SKM-1 treated with dmso at 0.1 percent for 144 hours (cell line): ENCODE results near the gene HOXD13.

Experiments
- DNase-seq: peaks from one replicate; lab custom pipeline; 2025; ENCODE audit not compliant: unreplicated experiment; lab: John Stamatoyannopoulos, UW

HOXD13 gene

DNA sequence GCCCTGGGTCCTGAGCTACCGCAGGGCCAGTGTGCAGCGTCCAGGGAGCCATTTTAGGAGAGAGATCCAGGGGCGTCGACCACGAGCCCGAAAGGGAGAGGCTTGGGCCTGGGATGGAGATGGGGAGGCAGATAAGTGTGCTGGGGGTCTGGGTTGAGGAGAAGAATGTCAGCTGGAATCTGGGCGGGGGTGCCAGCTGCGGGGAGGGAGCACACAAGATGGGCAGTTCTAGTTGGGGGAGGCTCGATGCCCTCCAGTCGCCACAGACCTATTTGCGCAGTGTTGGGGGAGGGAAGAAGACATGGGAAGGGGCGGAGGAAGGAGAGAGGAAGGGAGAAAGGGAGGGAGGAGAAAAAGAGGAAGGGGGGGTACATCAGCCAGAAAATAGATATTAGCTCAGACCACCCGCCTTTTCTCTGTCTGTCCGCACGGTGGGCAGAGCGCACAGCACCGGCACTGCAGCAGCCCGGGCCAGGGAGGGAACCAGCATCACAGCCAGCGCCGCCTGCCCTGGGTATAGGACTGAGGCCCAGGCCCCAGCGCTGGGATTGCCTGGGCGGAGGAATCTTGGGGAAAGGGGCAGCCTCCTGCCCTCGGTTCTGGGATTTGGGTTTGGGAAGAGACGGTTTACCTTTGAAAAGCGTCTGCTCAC, 12.7 kb downstream of the HOXD13 start:
- no peak for DNase-seq

DNA sequence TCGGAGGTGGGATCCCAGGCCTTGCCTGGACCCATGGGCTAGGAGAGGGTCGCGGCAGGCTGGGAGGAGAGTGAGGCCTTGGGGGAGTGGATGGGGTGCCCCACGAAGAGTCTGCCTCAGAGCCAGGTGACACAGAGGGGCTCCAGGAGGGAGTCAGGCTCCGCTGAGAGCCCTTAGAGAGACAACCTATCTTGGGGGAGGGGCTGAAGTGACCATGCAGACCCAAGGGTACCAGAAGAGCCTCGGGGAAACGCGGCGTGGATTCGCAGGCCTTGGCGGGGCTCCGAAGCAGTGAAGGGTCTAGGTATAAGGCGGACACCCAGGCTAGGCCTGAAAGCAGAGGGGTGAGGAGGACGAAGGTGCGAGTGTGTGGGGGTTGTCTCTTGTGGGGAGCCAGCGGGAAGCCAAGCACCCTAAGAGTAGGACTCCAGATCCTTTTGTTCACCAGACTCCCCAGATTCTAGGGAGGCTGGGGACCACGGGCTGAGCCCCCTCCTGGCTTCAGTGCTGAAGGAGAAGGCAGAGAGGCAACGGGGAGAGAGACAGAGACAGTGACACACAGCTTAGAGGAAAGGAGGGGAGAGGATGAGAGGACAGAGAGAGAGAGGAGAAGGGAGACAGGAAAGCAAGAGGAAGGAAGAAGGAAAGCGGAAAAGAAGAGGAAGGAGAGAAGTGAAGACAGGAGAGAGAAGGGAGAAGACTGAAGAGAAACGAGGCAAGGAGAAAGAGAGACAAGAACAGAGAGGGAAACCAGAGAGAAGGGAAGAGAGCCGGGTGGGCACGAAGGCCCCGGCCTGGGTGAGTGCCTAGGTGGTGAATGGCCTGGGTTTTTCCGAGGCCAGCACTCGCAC, 13.4 kb downstream of the HOXD13 start:
- no peak for DNase-seq

DNA sequence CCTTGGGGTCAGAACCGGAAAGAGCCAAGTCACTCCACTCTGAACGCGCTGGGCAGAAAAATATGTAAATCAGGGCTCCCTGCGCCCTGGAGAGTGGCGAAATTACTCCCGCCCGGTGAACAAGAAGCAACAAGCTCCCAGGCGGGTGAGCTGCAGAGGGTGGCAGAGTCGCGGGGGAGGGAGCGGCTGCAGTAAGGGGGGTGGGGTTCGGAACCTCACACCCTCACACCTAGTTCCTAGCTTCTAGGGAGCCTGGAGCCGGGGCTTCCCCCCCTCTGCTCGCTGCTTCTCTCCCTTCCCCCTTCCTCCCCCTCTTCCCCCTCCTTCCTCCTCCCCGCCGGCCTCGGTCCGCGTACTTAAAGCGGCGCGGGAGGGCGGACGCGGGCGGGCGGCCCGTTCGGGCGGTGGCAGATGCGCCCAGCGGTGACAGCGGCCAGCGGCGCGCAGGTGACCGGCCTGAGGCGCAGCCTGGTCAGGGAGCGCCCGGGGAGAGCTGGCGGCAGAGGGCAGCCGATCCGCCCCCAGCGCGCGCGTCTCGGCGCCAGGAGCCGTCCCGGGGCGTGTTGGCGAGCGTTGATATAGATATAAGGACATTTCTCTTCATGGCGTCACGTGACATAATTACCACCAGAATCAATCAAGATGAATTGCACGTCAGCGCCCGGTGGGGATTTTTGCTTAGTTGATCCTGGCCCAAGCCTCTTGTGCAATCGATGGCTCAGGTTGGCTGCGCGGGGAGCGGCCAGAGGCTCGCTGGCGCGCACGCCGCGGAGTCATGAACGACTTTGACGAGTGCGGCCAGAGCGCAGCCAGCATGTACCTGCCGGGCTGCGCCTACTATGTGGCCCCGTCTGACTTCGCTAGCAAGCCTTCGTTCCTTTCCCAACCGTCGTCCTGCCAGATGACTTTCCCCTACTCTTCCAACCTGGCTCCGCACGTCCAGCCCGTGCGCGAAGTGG, 14.3 kb downstream of the HOXD13 start, which contains the start of gene HOXD11:
TSS of gene HOXD11 (plus strand) at position 700 of the 959 bp plus-strand sequence. CDS start at position 776, 76 bp downstream.
- no peak for DNase-seq

DNA sequence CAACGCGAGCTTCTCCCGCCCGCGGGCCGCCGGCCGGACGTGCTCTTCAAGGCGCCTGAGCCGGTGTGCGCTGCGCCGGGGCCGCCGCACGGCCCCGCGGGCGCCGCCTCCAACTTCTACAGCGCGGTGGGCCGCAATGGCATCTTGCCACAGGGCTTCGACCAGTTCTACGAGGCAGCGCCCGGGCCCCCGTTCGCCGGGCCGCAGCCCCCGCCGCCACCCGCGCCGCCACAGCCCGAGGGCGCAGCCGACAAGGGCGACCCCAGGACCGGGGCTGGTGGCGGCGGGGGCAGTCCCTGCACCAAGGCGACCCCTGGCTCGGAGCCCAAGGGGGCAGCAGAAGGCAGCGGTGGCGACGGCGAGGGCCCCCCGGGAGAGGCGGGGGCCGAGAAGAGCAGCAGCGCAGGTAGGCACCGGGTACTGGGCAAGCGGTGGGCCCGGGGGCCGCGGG, 15.2 kb downstream of the HOXD13 start:
- no peak for DNase-seq

DNA sequence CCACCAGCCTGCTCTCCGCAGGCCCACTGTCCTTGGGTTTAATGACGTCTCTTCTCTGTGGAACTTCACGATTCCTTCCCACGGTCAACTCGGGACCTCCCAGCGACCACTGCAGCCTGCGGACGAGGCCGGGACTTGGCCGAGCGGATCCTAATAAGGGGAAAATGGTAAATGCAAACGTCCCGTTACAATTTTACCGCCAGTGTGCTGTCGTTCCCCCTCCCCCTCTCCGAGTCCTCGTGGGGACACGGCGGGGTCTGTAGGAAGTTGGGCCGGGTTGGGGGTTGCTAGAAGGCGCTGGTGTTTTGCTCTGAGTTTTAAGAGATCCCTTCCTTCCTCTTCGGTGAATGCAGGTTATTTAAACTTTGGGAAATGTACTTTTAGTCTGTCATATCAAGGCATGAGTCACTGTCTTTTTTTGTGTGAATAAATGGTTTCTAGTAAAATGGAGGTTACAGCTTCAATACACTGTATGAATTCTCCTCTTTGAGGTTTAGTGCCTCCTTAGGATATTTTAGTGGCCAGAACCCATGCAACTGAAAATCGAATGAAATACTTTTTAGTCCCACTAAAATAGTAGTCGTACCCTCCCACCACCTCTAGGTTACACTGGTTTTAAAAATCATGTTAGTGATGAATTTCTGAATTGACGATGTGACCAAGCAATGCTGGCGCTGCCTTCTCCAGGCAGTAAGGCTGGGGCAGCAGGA, 16.8 kb downstream of the HOXD13 start:
- no peak for DNase-seq

DNA sequence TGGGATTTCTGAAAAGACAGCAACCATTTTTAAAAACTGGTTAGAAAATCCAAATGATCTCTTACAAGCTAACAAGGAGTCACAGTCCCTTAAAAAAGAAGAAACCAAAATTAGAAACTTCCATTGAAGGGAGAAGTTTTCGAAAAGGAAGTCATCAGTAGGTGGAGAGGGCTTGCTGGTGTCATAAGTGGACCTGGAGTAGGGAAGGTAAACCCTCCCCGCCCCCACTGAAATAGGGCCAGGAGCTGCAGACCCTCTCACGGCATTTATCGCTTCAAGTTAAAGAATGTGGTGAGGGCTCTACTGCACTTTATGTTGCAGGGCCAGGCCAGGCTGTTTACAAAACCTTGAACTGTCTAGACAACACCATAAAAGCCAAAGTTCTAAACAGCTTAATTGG, 17.4 kb downstream of the HOXD13 start:
- DNase-seq = no peak

DNA sequence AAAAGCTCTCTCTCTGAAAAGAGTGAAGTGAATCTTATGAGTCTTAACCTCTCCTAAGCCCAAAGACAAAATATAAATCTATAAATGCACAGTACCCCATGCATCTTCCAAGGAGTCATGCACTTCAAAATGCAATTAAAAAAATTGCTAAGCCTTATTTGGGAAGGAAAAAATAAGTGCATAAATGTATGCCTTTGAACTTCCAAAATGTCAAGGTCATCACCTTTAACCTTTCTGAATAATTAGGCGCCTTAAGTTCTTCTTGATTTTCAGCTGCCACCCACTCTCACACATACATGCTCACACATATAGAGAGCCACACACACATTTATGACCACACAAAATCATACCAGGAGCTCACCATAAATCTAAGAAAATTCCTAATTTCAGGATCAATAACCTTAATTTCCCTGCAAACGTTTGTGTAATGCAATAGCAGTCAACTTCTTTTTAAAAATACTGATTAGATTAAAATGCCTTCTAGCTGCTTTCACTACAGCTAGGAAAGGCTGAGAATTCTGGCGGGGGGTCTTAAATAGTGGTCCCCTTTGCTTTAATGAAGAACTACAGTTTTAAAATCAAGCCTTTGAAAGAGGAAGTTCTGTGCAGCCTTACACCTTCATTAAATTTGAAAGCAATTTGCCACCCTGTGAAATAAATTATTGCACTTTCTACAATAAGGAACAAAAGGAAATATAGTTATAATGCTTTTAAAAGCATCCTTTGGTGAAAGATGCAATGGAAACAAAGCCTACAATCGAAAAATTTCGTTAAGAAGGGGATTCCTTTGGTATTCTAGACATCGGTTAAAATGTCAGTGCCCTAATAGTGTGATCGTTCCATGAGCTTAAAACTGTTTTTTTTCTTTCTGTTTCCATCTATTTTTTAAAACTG, 18.1 kb downstream of the HOXD13 start:
- no peak for DNase-seq

DNA sequence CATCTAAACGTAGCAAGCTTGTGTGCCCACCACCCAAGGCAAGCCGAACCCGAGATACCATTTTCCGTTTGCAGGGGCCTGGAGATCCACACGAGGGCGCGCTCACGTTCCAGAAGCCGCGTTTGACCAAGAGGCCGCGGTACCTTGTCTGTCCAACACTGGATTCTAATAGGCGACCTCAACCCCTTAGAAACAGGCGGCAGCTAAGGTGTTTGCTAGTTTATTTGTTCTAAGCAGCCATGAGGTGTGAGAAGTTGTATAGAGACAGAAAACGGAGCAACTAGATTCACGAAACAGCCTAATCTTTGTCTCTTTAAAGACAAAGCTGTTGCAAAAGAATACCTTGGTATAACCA, 18.8 kb downstream of the HOXD13 start:
- peak; percentile 15 for DNase-seq

DNA sequence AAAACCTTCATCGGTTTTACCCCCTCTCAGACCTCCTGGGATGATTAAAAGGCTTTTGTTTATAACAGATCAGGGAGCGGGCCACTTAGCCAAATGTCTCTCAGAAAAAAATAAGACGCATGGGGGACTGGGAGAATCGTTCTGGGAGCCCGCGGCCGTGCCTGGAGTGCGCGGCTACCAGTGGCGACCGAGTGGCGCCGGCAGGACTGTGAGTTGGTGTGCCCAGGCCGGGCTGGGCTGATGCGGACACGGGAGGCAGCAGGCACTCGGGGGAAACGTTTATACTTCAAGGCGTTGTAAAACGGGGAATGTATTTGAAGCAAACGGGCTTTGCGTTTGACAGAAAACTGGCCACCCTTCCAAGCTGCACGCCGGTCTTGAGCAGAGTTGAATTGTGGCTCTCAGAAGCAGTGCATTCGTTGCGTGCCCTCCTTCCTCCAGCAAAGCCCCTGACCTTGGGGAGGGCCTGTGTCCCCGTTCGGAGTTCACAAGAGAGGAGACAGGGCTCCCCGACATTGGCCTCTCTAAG, 19.4 kb downstream of the HOXD13 start:
- no peak for DNase-seq

DNA sequence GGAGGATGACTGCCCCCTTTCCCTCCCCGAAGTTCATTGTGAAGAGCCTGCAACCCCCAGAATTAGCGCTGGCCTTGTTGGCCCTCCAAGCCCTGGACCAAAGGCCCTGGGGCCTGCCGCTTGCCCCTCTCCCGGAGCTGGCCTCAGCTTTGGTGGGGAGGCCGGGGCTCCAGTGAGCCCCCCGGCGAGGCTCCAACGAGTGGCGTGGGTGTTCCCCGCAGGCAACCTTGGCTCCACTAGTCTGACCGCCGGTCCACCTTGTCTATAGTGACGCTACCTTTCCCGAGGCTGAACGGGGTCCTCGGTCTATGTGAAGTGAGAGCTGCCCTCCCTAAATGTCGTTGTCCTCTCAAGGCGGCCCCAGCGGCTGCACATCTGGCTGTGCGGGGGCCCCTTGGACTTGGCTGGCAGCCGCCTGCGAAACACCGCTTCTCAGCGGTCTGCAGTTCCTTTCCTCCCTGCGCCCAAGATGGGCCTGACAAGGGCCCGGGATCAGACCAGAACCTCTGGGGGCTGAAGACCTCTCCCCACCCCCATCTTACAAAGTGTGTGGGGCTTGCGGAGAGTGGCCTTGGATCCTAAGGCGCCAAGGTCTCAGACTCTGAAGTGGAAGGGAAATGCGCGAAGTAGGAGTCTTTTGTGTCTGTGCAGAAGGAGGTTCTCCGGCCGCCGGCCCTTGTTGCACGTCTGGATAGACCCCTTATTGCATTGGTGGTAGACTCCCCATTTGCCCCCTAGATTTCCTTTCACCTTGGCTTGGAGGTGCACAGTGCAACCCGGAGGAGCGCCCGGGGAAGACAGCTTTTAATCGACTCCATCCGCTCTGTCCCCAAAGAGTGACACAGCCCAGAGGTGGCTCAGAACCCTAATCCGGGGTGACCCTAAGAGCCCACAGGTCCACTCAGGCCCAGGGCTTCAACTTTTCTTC, 20.1 kb downstream of the HOXD13 start:
- no peak for DNase-seq

DNA sequence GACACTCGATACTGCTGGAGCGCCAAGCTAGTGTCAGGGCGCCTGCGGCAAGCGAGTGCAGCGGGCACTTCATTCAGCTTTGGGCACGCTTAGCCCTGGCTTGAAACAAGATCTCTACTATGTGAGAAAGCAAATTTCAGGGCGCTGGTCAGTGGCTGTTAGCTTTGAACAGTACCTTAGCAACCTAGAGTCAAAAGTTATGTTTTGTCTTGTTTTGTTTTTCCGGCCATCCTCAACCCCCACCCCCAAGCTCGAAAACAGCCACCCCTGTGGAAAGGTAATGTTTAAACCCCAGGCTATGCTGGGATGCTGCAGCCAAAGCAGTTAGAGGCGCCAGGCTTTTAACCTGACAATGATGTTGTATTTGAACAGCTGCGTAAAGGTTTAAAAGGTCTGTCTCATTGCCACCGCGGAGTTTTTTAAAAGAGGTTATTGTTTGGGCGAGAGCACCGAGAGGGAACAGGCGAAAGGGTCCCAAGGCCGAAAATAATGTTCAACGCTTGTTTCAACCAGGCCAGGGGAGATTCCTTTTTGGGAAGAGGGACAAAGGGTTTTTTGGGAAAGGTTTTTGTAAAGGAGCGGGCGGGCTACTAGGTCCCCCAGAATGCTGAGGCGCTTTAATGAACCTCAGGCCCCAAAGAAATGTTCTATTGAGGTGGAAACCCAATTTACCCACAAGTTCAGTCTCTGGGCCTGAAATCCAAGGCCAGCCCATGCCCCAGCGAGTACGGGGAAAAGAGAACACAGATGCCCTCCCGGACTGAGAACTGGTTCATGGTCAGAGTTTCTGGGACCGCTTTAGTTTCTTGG, 21.8 kb downstream of the HOXD13 start:
- DNase-seq = no peak

DNA sequence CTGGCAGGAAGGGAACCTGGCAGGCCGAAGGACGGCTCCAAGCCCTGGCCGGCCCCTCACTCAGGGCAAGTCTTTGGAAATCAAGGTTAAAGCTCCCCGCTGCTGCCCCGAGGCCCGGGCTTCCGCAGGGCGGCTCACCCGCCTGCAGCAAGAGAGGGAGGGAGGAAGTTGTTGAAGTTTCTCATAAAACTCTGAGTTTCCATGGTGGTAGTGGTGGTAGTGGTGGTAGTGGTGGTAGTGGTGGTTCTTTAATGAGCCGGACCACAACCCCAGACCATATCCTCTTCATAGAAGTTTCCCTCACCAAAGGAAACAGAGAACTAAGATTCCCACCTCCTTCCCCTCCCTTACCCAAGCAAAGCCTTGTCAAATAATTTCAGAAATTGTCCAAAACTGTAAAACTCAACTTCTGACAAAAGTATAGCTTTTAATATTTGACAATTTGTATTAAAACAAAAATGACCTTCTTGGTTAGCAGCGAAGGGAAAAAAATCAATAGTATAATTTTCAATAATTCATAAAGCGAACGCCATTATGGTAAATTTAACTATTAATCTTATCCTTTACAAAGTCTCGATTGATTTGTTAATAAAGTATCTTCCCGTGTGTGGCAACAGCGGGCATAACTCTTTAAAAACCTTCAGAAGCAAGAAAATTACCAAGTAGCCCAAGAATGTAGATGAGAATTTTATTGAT, 22.6 kb downstream of the HOXD13 start:
- DNase-seq = no peak

DNA sequence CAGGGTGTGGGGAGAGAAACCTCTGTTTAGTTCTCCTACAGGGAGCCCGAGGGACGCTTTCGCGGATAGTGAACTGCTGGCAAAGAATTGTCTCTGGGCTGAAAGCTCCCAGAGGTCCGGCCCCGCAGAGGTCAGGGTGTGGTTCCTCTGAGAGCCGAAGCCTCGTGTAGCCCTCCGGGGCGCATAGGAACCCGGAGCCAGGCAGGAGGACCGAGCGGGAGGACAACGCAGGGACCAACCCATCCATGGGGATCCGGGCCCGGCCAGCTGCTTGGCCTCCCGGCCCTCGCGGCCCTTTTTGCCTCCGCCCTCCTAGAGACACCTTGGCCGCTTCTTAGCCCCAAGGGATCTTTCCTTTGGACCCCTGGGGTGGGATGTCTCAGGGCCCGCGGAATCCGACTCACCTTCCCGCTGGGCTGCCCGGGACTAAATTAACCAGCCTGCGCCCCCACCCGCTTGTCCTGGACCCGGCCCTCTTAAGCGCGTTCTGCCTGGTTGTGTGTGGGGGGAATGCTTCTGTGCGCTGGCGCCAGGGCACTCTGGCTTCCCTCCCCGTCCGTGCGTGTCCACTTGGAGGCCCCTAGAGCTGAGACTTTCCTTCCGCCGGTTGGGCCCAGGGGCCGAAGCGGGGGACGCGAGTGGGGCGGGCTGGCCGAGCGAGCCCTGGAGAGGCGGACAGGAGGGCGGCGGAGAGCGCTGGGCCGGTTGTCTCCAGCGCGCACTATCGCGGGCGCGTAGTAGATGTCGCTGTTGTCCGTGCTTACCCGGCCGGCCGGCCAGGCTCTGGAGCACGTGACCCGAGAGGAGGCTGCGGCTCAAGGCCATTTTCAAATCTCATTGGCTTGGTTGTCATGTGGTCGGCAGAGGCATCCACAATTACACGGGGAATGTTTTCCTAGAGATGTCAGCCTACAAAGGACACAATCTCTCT, 23.6 kb downstream of the HOXD13 start, which contains the start of gene HOXD10:
TSS of gene HOXD10 (plus strand) at position 896 of the 931 bp plus-strand sequence. CDS start 56 bp downstream, outside the sequence.
- no peak for DNase-seq

DNA sequence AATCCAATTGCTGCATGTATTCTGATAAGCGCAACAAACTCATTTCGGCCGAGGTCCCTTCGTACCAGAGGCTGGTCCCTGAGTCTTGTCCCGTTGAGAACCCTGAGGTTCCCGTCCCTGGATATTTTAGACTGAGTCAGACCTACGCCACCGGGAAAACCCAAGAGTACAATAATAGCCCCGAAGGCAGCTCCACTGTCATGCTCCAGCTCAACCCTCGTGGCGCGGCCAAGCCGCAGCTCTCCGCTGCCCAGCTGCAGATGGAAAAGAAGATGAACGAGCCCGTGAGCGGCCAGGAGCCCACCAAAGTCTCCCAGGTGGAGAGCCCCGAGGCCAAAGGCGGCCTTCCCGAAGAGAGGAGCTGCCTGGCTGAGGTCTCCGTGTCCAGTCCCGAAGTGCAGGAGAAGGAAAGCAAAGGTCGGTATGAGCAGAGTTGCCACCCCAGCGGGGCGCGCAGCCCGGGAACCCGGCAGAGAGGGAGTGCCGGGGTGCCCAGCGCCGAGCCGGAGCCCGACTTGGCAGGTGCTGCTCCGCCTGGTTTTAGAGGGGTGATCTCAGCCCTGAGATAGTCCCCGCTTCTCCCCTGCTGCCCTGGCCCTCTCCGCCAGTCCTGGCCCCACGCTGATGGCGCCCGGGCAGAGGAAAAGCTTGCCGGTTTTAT, 24.8 kb downstream of the HOXD13 start:
- DNase-seq = no peak

DNA sequence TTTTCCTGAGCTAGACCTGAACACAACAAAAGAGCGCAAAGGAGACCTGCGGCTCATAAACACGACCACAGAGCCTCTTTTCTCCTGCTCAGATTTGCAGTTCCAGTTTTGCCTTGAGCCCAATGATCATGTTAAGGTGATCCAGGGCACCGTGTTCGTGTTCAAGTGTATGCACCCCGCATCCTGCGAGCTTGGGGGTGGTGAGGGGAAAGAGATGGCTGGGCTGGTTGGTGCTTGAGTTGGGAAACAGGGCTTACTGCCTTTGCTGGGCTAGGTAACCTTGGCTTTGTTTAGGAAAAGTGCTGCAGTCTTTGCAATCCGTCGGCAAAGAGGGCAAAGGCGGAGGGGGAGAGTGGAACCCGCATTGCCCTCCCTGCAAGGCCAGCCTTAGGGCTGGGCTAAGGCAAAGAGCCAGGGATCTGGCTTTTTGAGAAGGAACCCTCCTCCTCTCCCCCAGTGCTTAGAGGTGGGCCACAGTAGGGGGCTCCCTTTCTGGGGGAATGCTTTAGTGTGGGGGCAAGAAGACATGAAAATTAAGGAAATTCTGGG, 25.4 kb downstream of the HOXD13 start:
- DNase-seq = no peak
